SH-SY5Y (cell line): ENCODE results near the gene DBNDD2.

Experiments used
- GATA2 ChIP-seq: IDR thresholded peaks from 2 replicates; pipeline ENCODE4 v1.6.1; 2011; ENCODE audit warnings: mild to moderate bottlenecking, low read depth, low read length
- GATA3 ChIP-seq: IDR thresholded peaks from 2 replicates; pipeline ENCODE4 v1.6.1; 2011; ENCODE audit warnings: low read depth, mild to moderate bottlenecking, low read length, moderate library complexity

GRCh38 chr20:45432294-45432693 lies 24.2 kb downstream of the DBNDD2 start:
- TF ChIP-seq GATA2: no peak
- TF ChIP-seq GATA3: no peak
